BLaER1 treated with 17β-estradiol and CSF1 and Interleukin-3, amounts not matched to agents 10 nM and 100 nM (cell line): ENCODE measurements around the gene MEF2D.

Source experiments
- H3K27ac ChIP-seq, 11 experiments: shearing (Covaris generic); formaldehyde crosslinking; 2 replicates each; pipeline ENCODE4 v1.8.1; 2022
- H3K27me3 ChIP-seq, 11 experiments: shearing (Covaris generic); formaldehyde crosslinking; 2 replicates each; pipeline ENCODE4 v1.8.1; 2022
- H3K36me3 ChIP-seq, 11 experiments: shearing (Covaris generic); formaldehyde crosslinking; 2 replicates each; pipeline ENCODE4 v1.8.1; 2022
- H3K4me1 ChIP-seq, 10 experiments: shearing (Covaris generic); formaldehyde crosslinking; 2 replicates each; pipeline ENCODE4 v1.8.1; 2022
- H3K4me2 ChIP-seq, 11 experiments: shearing (Covaris generic); formaldehyde crosslinking; 2 replicates each; pipeline ENCODE4 v1.8.1; 2022
- H3K4me3 ChIP-seq, 10 experiments: shearing (Covaris generic); formaldehyde crosslinking; 2 replicates each; pipeline ENCODE4 v1.8.1; 2022
- H3K9ac ChIP-seq, 11 experiments: shearing (Covaris generic); formaldehyde crosslinking; 2 replicates each; pipeline ENCODE4 v1.8.1; 2022
- H3K9me3 ChIP-seq, 11 experiments: shearing (Covaris generic); formaldehyde crosslinking; replicated peaks in 1 of 11; 2 replicates each; pipeline ENCODE4 v1.8.1; 2022
- H4K20me1 ChIP-seq, 11 experiments: shearing (Covaris generic); formaldehyde crosslinking; 2 replicates each; pipeline ENCODE4 v1.8.1; 2022
- Cebpa-rat ChIP-seq, 11 experiments: shearing (Covaris generic); IDR thresholded peaks; 2 replicates each; pipeline ENCODE4 v1.8.1; 2022

The MEF2D gene

GRCh38 chr1:156500793-156501506 is 375 bp upstream of the MEF2D start:
- TF ChIP-seq Cebpa-rat (IDR thresholded peaks at IDR 0.05), result no peak
- Histone ChIP-seq H3K4me3 (peak overlapping the region; percentile 89 to 99 (median 98)), H3K9me3 (no peaks in the 10 kb centered on the region), H3K27ac (peak overlapping the region; percentile 95 to 100 (median 99)), H3K4me2 (peak overlapping the region; percentile 86 to 98 (median 94)), H3K9ac (peak overlapping the region; percentile 93 to 100 (median 98)), H3K4me1 (peaks cover 63 to 67% (median 65%) of the 10 kb centered on the region in 10 experiments), H4K20me1 (peaks cover 36 to 45% (median 42%) of the 10 kb centered on the region in 11 experiments), H3K27me3 (no peaks in the 10 kb centered on the region), H3K36me3 (peaks cover 0 to 33% (median 24%) of the 10 kb centered on the region in 11 experiments; a peak in 15 of 22 replicates)

- no peak for TF ChIP-seq Cebpa-rat (IDR thresholded peaks at IDR 0.05)
- peaks cover 9 to 43% (median 34%) of the 10 kb centered on the region in 11 experiments; a peak in 20 of 22 replicates for H3K36me3 ChIP-seq
- H3K27me3 ChIP-seq, result no peaks in the 10 kb centered on the region
- H4K20me1 ChIP-seq, result peaks cover 45 to 54% (median 51%) of the 10 kb centered on the region in 11 experiments
- peak overlapping the region; percentile 92 to 100 (median 98); a peak in 21 of 22 replicates for H3K4me2 ChIP-seq
- no peaks in the 10 kb centered on the region for H3K9me3 ChIP-seq
- H3K9ac ChIP-seq, result peak overlapping the region; percentile 93 to 100 (median 98)
- peaks cover 66 to 70% (median 68%) of the 10 kb centered on the region in 10 experiments for H3K4me1 ChIP-seq
- peak overlapping the region; percentile 95 to 100 (median 99) for H3K27ac ChIP-seq
- peak overlapping the region; percentile 89 to 99 (median 98) for H3K4me3 ChIP-seq
Measured at GRCh38 chr1:156499842-156500542, 583 bp downstream of the MEF2D start.

GRCh38 chr1:156499194-156499841 is 1.3 kb downstream of the MEF2D start:
- Histone ChIP-seq H3K27me3 (no peaks in the 10 kb centered on the region), H3K27ac (peak overlapping the region; percentile 69 to 100 (median 98)), H3K9ac (peak overlapping the region; percentile 93 to 100 (median 98)), H3K4me2 (peak overlapping the region; percentile 92 to 100 (median 98)), H3K36me3 (peaks cover 16 to 50% (median 40%) of the 10 kb centered on the region in 11 experiments), H4K20me1 (peaks cover 52 to 61% (median 58%) of the 10 kb centered on the region in 11 experiments), H3K4me3 (peak overlapping the region; percentile 89 to 99 (median 98)), H3K9me3 (no peaks in the 10 kb centered on the region), H3K4me1 (peaks cover 67 to 71% (median 69%) of the 10 kb centered on the region in 10 experiments)
- TF ChIP-seq Cebpa-rat (IDR thresholded peaks at IDR 0.05), result no peak

- no peak for TF ChIP-seq Cebpa-rat (IDR thresholded peaks at IDR 0.05)
- Histone ChIP-seq H3K36me3 (peaks cover 18 to 57% (median 43%) of the 10 kb centered on the region in 11 experiments), H3K9me3 (no peaks in the 10 kb centered on the region), H3K9ac (peak overlapping the region; percentile 93 to 100 (median 98)), H3K4me3 (peak overlapping the region; percentile 89 to 99 (median 98)), H3K4me2 (peak overlapping the region; percentile 92 to 100 (median 98)), H3K27ac (peak overlapping the region; percentile 69 to 100 (median 98)), H4K20me1 (peaks cover 59 to 68% (median 65%) of the 10 kb centered on the region in 11 experiments), H3K4me1 (peaks cover 67 to 71% (median 69%) of the 10 kb centered on the region in 10 experiments), H3K27me3 (no peaks in the 10 kb centered on the region)
Measured at GRCh38 chr1:156498432-156499193, 2.0 kb downstream of the MEF2D start.

GRCh38 chr1:156497743-156498431 is 2.7 kb downstream of the MEF2D start:
- H3K9me3 ChIP-seq, result no peaks in the 10 kb centered on the region
- peaks cover 62 to 75% (median 68%) of the 10 kb centered on the region in 11 experiments for H4K20me1 ChIP-seq
- no peaks in the 10 kb centered on the region for H3K27me3 ChIP-seq
- H3K9ac ChIP-seq, result peak overlapping the region; percentile 93 to 100 (median 98)
- no peak for TF ChIP-seq Cebpa-rat (IDR thresholded peaks at IDR 0.05)
- peak overlapping the region; percentile 92 to 100 (median 98) for H3K4me2 ChIP-seq
- peaks cover 67 to 71% (median 69%) of the 10 kb centered on the region in 10 experiments for H3K4me1 ChIP-seq
- peaks cover 18 to 63% (median 45%) of the 10 kb centered on the region in 11 experiments for H3K36me3 ChIP-seq
- H3K27ac ChIP-seq, result peak overlapping the region; percentile 29 to 100 (median 97); a peak in 21 of 22 replicates
- H3K4me3 ChIP-seq, result peak overlapping the region; percentile 89 to 99 (median 98)

GRCh38 chr1:156497078-156497742 is 3.4 kb downstream of the MEF2D start:
- H3K4me3 ChIP-seq, result peak overlapping the region; percentile 89 to 99 (median 98)
- H3K27me3 ChIP-seq, result no peaks in the 10 kb centered on the region
- H3K4me1 ChIP-seq, result peaks cover 65 to 71% (median 69%) of the 10 kb centered on the region in 10 experiments
- peak overlapping the region; percentile 93 to 100 (median 98) for H3K9ac ChIP-seq
- peak overlapping the region; percentile 29 to 100 (median 97); a peak in 21 of 22 replicates for H3K27ac ChIP-seq
- peaks cover 62 to 82% (median 74%) of the 10 kb centered on the region in 11 experiments for H4K20me1 ChIP-seq
- H3K4me2 ChIP-seq, result peak overlapping the region; percentile 92 to 100 (median 98)
- TF ChIP-seq Cebpa-rat (IDR thresholded peaks at IDR 0.05), result no peak
- H3K9me3 ChIP-seq, result no peaks in the 10 kb centered on the region
- peaks cover 18 to 63% (median 45%) of the 10 kb centered on the region in 11 experiments for H3K36me3 ChIP-seq

- Histone ChIP-seq H3K27ac (peak overlapping the region in 10 of 11 experiments; percentile 48 to 100 (median 98); a peak in 20 of 22 replicates), H3K4me1 (peaks cover 66 to 71% (median 70%) of the 10 kb centered on the region in 10 experiments), H3K9ac (peak overlapping the region; percentile 93 to 100 (median 98))
Measured at GRCh38 chr1:156496211-156496761, 4.3 kb downstream of the MEF2D start.

More at GRCh38 chr1:156496211-156496761, 4.3 kb downstream of the MEF2D start:
- Histone ChIP-seq H3K36me3 (peaks cover 18 to 63% (median 49%) of the 10 kb centered on the region in 11 experiments), H4K20me1 (peaks cover 62 to 91% (median 79%) of the 10 kb centered on the region in 11 experiments), H3K4me3 (peak overlapping the region; percentile 89 to 99 (median 98)), H3K9me3 (no peaks in the 10 kb centered on the region), H3K27me3 (no peaks in the 10 kb centered on the region), H3K4me2 (peak overlapping the region; percentile 92 to 100 (median 98))
- TF ChIP-seq Cebpa-rat (IDR thresholded peaks at IDR 0.05), result no peak
